ENCODE measurements around the gene CHST1.

The CHST1 gene

GRCh38 chr11:45606514-45607281 is 58.7 kb downstream of the CHST1 start:
- TF ChIP-seq POLR2A (IDR thresholded peaks at IDR 0.05; ENCODE audit: low read length) (no peak), GATA1 (IDR thresholded peaks at IDR 0.05; ENCODE audit: low read depth, low read length) (no peak)
- no peak for DNase-seq

DNA sequence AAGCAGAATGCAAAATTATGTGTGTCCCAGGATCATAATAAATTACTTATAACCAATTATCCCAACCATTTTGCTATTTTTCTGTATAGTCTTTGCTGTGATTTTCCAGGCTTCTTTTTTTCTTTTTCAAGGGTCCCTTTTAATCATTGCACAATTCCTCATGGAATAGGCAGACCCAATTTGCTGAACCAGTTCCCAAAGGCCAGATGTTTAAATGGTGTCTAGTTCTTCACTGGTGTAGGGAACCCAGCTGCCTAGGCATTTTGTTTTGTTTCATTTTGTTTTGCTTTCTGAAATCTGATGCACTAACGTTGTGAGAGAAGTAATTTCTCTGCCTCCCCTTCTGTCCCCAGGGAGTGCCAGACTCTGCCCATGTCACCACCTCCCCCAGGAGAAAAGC is 60.4 kb downstream of the CHST1 start:
- no peak for TF ChIP-seq GATA1 (IDR thresholded peaks at IDR 0.05; ENCODE audit: low read depth, low read length)
- no peak for TF ChIP-seq POLR2A (IDR thresholded peaks at IDR 0.05; ENCODE audit: low read length)
- no peak for DNase-seq

- no peak for DNase-seq
- no peak for TF ChIP-seq POLR2A (IDR thresholded peaks at IDR 0.05; ENCODE audit: low read length)
- TF ChIP-seq GATA1 (IDR thresholded peaks at IDR 0.05; ENCODE audit: low read depth, low read length), result no peak
Measured at GRCh38 chr11:45603946-45604682, 61.3 kb downstream of the CHST1 start.

DNA sequence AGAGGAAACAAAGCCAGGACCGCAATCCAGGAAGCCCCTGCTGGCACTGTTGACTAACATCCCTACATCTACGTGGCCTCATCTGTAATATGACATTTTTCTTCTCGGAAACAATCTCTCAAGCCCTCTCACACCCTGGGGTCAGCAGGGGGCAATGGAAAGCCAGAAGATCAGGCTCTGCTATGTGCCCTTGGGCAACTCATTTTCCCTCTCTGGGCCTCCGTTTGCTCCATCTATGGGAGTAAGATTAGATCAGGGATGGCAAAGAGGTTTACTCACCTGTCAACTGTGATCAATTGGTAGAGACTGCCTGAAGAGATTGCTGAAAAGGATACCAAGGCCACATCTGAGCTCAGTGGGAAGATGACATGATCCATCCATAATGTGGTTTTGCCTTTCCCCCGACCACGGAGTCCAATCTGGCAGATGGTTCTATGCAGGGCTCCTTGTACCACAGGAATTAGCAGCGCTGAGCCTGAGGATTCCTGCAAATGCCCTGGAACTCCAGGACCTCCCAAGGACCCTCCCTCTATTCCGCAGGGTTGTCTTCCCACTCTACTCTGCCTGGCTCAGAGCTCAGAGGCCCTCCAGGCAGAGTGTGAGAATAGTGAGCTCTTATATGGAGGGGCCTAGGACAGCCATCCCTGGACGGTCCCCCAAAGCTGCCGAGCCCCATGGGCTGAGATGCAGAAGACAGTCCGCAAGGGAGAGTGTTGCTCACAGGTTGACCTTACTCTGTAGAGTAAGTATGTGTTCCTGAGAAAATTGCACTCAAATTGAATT is 66.1 kb downstream of the CHST1 start:
- no peak for TF ChIP-seq GATA1 (IDR thresholded peaks at IDR 0.05; ENCODE audit: low read depth, low read length)
- no peak for TF ChIP-seq POLR2A (IDR thresholded peaks at IDR 0.05; ENCODE audit: low read length)
- DNase-seq, result no peak

Measured in erythroblast (primary cell).